ENCODE results near the gene BAHCC1. TPM values are rescaled to one million over a fixed set of nuclear protein-coding genes. Genes with fewer than 3 reads are reported as not detected.

BAHCC1 gene
- total RNA-seq, 5 donors from 2014 or later (not counting 1 experiment from before 2014, with no cell fraction given), result 0.23 to 0.82 (median 0.33) TPM

DNA sequence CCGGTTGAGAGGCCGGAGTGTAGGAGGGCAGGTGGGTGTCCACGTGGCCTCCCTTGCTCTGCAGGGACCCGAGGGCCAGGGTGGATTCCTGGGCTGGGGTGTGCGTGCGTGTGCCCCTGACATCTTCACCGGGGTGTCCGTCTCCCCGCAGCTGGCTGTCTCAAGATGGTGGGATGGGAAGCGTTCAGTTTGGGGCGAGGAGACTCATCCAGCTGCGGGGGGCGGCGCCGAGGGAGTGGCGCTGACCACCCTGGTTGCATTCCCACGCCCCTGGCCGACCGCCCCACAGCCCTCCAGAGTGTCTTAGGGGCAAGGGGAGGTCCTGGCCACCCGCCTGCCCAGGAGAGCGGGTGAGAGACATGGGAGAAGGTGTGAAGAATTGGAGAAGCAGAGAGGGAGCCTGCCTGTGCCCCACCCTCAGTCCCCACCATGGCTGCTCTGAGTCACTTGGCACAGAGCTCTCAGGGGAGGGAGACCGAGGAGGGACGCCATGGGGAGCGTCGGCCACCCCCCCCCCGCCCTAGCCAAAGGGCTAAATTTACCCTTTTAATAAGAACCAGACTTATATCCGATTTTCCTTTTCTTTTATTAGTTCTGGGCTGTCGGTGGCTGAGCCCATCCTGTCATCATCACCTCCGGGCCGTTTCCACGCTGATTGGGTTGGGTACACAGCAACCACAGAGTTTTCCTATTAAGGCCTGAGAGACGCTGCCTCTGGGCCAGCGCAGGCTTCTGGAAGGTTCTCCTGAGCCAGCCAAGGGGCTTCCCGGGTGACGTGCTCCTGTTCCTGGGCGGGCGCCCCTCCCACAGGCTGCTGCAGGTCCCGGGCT, 22.0 kb downstream of the BAHCC1 start:
- Mint-ChIP-seq H3K4me1 (peaks cover 6 to 12% (median 9%) of the 10 kb centered on the region in 3 donors), H3K9me3 (no peaks in the 10 kb centered on the region), H3K27ac (no peak overlapping the region), H3K27me3 (peaks cover 3 to 5% of the 10 kb centered on the region in 2 donors), H3K4me3 (no peak overlapping the region), H3K36me3 (no peaks in the 10 kb centered on the region)
- Histone ChIP-seq H3K4me3 (ENCODE audit: control insufficient read depth in 1 of 2, extremely low read depth in 1 of 2, low read length in 1 of 2) (no peak overlapping the region), H3K36me3 (ENCODE audit: control insufficient read depth in 2 of 2, extremely low read depth in 1 of 2, insufficient read depth in 1 of 2, low read length in 1 of 2) (no peaks in the 10 kb centered on the region), H3K27ac (ENCODE audit: low read length) (no peak overlapping the region), H3K4me1 (ENCODE audit: control insufficient read depth in 1 of 2, extremely low read depth in 1 of 2, insufficient read depth in 2 of 2, low read length in 2 of 2) (peaks cover 12 to 25% of the 10 kb centered on the region in 2 experiments), H3K9me3 (no peaks in the 10 kb centered on the region), H3K27me3 (replicated peaks in 1 of 2; ENCODE audit: control insufficient read depth in 2 of 2, extremely low read depth in 1 of 2, insufficient read depth in 2 of 2, low read length in 1 of 2) (peaks cover 0 to 84% of the 10 kb centered on the region in 2 experiments)
- DNase-seq (no peak), ATAC-seq (replicated peaks in 1 of 4) (no peak)
- WGBS (ENCODE audit: insufficient coverage), result 89% methylated on average over 25 of the region's 38 CpGs
- POLR2A ChIA-PET, result no interaction called here
- CTCF ChIA-PET, result no interaction called here

- Histone ChIP-seq H3K9me3 (no peaks in the 10 kb centered on the region), H3K4me1 (ENCODE audit: control insufficient read depth in 1 of 2, extremely low read depth in 1 of 2, insufficient read depth in 2 of 2, low read length in 2 of 2) (peaks cover 6 to 17% of the 10 kb centered on the region in 2 experiments), H3K4me3 (ENCODE audit: control insufficient read depth in 1 of 2, extremely low read depth in 1 of 2, low read length in 1 of 2) (no peak overlapping the region), H3K27ac (ENCODE audit: low read length) (no peak overlapping the region), H3K27me3 (replicated peaks in 1 of 2; ENCODE audit: control insufficient read depth in 2 of 2, extremely low read depth in 1 of 2, insufficient read depth in 2 of 2, low read length in 1 of 2) (peaks cover 0 to 81% of the 10 kb centered on the region in 2 experiments), H3K36me3 (ENCODE audit: control insufficient read depth in 2 of 2, extremely low read depth in 1 of 2, insufficient read depth in 1 of 2, low read length in 1 of 2) (no peaks in the 10 kb centered on the region)
- DNase-seq, result no peak
- peaks cover 0 to 6% (median 3%) of the 10 kb centered on the region in 3 donors for H3K4me1 Mint-ChIP-seq
- no peaks in the 10 kb centered on the region for H3K9me3 Mint-ChIP-seq
- no peaks in the 10 kb centered on the region for H3K36me3 Mint-ChIP-seq
- H3K4me3 Mint-ChIP-seq, result no peak overlapping the region
- WGBS (ENCODE audit: insufficient coverage), result 85% methylated on average over 12 of the region's 23 CpGs
- POLR2A ChIA-PET, result no interaction called here
- ATAC-seq (replicated peaks in 1 of 4), result no peak
- CTCF ChIA-PET, result interaction anchor here in 1 of 2 donors (0.6 kb wide), 1 partner anchor 1411 kb away, joined by 4 read pairs; no protein-coding TSS in a partner anchor
- H3K27me3 Mint-ChIP-seq, result peaks cover 2 to 3% of the 10 kb centered on the region in 2 donors
- H3K27ac Mint-ChIP-seq, result no peak overlapping the region
Measured at GRCh38 chr17:81417879-81418709, 22.8 kb downstream of the BAHCC1 start.

DNA sequence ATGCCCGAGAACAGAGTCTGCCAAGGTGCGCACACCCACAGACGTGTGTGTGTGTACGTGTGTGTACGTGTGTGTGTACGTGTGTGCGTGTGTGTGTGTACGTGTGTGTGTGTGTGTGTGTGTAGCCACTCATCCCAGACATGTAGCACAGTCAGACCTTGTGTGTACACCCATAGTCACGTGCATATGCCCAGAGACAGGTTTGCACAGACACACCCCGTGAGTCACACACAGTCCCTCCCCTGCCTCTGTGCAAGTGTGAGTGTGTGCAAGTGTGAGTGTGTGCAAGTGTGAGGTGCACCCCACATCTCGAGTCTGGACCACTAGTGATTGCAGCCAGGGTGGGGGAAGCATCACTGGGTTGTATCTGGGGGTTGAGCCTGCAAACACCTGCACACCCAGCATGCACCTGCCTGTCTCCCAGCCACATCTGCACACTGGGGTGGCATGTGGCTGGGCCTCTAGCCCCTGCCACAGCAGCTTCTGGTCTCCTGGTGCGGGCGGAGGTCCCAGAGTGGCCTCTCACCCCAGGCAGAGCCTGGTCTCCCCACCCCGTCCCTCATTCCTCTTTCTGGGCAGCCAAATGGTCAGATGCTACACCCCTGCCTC, 23.6 kb downstream of the BAHCC1 start:
- Histone ChIP-seq H3K4me1 (ENCODE audit: control insufficient read depth in 1 of 2, extremely low read depth in 1 of 2, insufficient read depth in 2 of 2, low read length in 2 of 2) (peaks cover 0 to 11% of the 10 kb centered on the region in 2 experiments), H3K9me3 (no peaks in the 10 kb centered on the region), H3K4me3 (ENCODE audit: control insufficient read depth in 1 of 2, extremely low read depth in 1 of 2, low read length in 1 of 2) (no peak overlapping the region), H3K27ac (ENCODE audit: low read length) (no peak overlapping the region), H3K27me3 (replicated peaks in 1 of 2; ENCODE audit: control insufficient read depth in 2 of 2, extremely low read depth in 1 of 2, insufficient read depth in 2 of 2, low read length in 1 of 2) (peaks cover 0 to 80% of the 10 kb centered on the region in 2 experiments), H3K36me3 (ENCODE audit: control insufficient read depth in 2 of 2, extremely low read depth in 1 of 2, insufficient read depth in 1 of 2, low read length in 1 of 2) (no peaks in the 10 kb centered on the region)
- ChIA-PET POLR2A (no interaction called here), CTCF (interaction anchor here in 1 of 2 donors (0.6 kb wide), 1 partner anchor 1412 kb away, joined by 4 read pairs; no protein-coding TSS in a partner anchor)
- H3K4me3 Mint-ChIP-seq, result no peak overlapping the region
- H3K4me1 Mint-ChIP-seq, result peaks cover 0 to under 1% (median 0%) of the 10 kb centered on the region in 3 donors
- no peak for ATAC-seq (replicated peaks in 1 of 4)
- no peak for DNase-seq
- no peaks in the 10 kb centered on the region for H3K9me3 Mint-ChIP-seq
- H3K36me3 Mint-ChIP-seq, result no peaks in the 10 kb centered on the region
- H3K27me3 Mint-ChIP-seq, result peaks cover 2 to 3% of the 10 kb centered on the region in 2 donors
- 76% methylated on average over 14 of the region's 14 CpGs for WGBS (ENCODE audit: insufficient coverage)
- no peak overlapping the region for H3K27ac Mint-ChIP-seq

DNA sequence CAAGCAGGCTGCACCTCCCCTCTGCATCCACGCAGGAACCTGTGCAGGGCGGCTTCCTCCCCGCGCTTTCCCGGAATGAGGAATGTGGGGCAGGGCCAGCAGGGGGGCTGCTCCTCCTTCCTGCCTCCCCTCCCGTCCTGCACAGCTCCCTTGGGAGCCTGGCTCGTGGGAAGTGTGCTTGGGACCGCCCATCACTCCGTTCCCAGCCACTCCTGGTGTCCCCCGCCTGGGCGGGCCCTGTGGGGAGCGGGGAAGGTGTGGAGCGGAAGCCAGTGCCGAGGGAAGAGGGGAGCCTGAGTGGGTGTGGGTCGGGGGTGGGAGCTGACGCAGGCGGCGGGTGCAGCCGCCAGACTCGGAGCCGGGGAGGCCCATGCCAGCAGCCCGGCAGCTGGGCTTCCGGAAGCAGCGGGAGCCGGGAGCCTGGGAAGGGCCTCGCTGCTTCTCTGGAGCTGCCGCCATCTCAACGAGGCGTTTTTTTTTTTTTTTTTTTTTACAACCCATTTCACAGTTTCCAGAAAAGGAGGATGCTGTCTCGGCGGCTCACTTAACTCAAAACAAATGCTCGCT, 24.1 kb downstream of the BAHCC1 start:
- Histone ChIP-seq H3K27me3 (replicated peaks in 1 of 2; ENCODE audit: control insufficient read depth in 2 of 2, extremely low read depth in 1 of 2, insufficient read depth in 2 of 2, low read length in 1 of 2) (peaks cover 0 to 82% of the 10 kb centered on the region in 2 experiments), H3K4me3 (ENCODE audit: control insufficient read depth in 1 of 2, extremely low read depth in 1 of 2, low read length in 1 of 2) (no peak overlapping the region), H3K36me3 (ENCODE audit: control insufficient read depth in 2 of 2, extremely low read depth in 1 of 2, insufficient read depth in 1 of 2, low read length in 1 of 2) (no peaks in the 10 kb centered on the region), H3K4me1 (ENCODE audit: control insufficient read depth in 1 of 2, extremely low read depth in 1 of 2, insufficient read depth in 2 of 2, low read length in 2 of 2) (peaks cover 0 to 12% of the 10 kb centered on the region in 2 experiments), H3K27ac (ENCODE audit: low read length) (no peak overlapping the region), H3K9me3 (no peaks in the 10 kb centered on the region)
- Mint-ChIP-seq H3K36me3 (no peaks in the 10 kb centered on the region), H3K27me3 (peaks cover 2 to 3% of the 10 kb centered on the region in 2 donors), H3K4me1 (no peaks in the 10 kb centered on the region), H3K4me3 (no peak overlapping the region), H3K27ac (no peak overlapping the region), H3K9me3 (no peaks in the 10 kb centered on the region)
- 82% methylated on average over 11 of the region's 32 CpGs for WGBS (ENCODE audit: insufficient coverage)
- ChIA-PET POLR2A (no interaction called here), CTCF (no interaction called here)
- DNase-seq (no peak), ATAC-seq (replicated peaks in 1 of 4) (no peak)

GRCh38 chr17:81419886-81420768, 24.9 kb downstream of the BAHCC1 start:
- no peaks in the 10 kb centered on the region for H3K36me3 ChIP-seq (ENCODE audit: control insufficient read depth in 2 of 2, extremely low read depth in 1 of 2, insufficient read depth in 1 of 2, low read length in 1 of 2)
- H3K27me3 Mint-ChIP-seq, result peaks cover 2 to 3% of the 10 kb centered on the region in 2 donors
- no peak for DNase-seq
- H3K4me3 Mint-ChIP-seq, result no peak overlapping the region
- ChIA-PET CTCF (no interaction called here), POLR2A (no interaction called here)
- H3K9me3 ChIP-seq, result no peaks in the 10 kb centered on the region
- ATAC-seq (replicated peaks in 1 of 4), result no peak
- H3K4me1 ChIP-seq (ENCODE audit: control insufficient read depth in 1 of 2, extremely low read depth in 1 of 2, insufficient read depth in 2 of 2, low read length in 2 of 2), result peaks cover 0 to 12% of the 10 kb centered on the region in 2 experiments
- peaks cover 0 to 78% of the 10 kb centered on the region in 2 experiments for H3K27me3 ChIP-seq (replicated peaks in 1 of 2; ENCODE audit: control insufficient read depth in 2 of 2, extremely low read depth in 1 of 2, insufficient read depth in 2 of 2, low read length in 1 of 2)
- H3K36me3 Mint-ChIP-seq, result no peaks in the 10 kb centered on the region
- H3K27ac Mint-ChIP-seq, result no peak overlapping the region
- no peaks in the 10 kb centered on the region for H3K9me3 Mint-ChIP-seq
- 82% methylated on average over 26 of the region's 28 CpGs for whole genome bisulfite sequencing (ENCODE audit: insufficient coverage)
- H3K27ac ChIP-seq (ENCODE audit: low read length), result no peak overlapping the region
- H3K4me3 ChIP-seq (ENCODE audit: control insufficient read depth in 1 of 2, extremely low read depth in 1 of 2, low read length in 1 of 2), result no peak overlapping the region
- no peaks in the 10 kb centered on the region for H3K4me1 Mint-ChIP-seq

Data from T-cell (primary cell).